ENCODE measurements around the gene TPSB2.
"Not testable (repeated sequence)": the region's sequence is repeated elsewhere in the genome, so short reads cannot be mapped to it uniquely, and the experiment has no call there.

The TPSB2 gene

DNA sequence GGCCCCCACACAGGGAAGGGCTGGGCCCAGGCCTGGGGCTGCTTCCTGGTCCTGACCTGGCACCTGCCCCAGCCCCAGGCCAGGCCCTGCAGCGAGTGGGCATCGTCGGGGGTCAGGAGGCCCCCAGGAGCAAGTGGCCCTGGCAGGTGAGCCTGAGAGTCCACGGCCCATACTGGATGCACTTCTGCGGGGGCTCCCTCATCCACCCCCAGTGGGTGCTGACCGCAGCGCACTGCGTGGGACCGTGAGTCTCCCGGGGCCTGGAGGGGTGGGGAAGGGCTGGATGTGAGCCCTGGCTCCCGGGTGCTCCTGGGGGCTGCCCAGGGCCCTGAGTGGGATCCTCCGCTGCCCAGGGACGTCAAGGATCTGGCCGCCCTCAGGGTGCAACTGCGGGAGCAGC lies 11.1 kb upstream of the TPSB2 start:
- WGBS: 66% methylated on average over 4 of the region's 15 CpGs

DNA sequence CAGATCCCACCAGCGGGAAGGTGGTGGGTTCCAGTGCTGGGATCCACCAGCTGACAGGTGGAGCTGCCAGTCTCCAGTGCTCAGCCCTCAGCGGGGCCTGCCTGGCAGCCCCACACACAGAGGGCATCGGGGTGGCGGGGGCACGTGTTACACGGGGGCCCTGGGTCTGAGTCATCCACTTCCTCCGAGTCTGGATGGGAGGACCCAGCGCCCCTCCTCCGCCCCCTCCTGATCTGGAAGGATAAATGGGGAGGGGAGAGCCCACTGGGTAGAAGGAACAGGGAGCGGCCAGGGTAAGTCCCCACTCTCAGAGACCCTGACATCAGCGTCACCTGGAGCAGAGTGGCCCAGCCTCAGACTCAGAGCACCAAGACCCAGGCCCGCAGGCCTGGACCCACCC lies 10.5 kb upstream of the TPSB2 start, which contains the start of gene TPSAB1:
TPSAB1 (plus strand) TSS at position 270 of the 400 bp plus-strand sequence. CDS start 234 bp downstream, outside the sequence.
- peaks cover 3 to 19% of the 10 kb centered on the region in 2 experiments for H3K27me3 ChIP-seq (ENCODE audit: control insufficient read depth in 1 of 2, insufficient read depth in 1 of 2, low read length in 2 of 2)
- H3K9me3 ChIP-seq (ENCODE audit: control insufficient read depth, low read length); H2BK12ac ChIP-seq (ENCODE audit: low read length in 2 of 2); H3K36me3 ChIP-seq (ENCODE audit: control insufficient read depth in 1 of 2, insufficient read depth in 2 of 2, low read depth in 1 of 2, low read length in 2 of 2); H2AFZ ChIP-seq (ENCODE audit: low read depth, low read length); DNase-seq; H3K4me1 ChIP-seq (ENCODE audit: control insufficient read depth, insufficient read depth, low read depth, low read length); H3K4me2 ChIP-seq (ENCODE audit: low read length, poor library complexity, severe bottlenecking); H3K14ac ChIP-seq (ENCODE audit: low read length in 2 of 2); H3K23ac ChIP-seq (ENCODE audit: low read length in 2 of 2); H3K27ac ChIP-seq (ENCODE audit: low read length, poor library complexity, severe bottlenecking); H3K4ac ChIP-seq (ENCODE audit: low read depth in 1 of 2, low read length in 2 of 2); H2BK15ac ChIP-seq (ENCODE audit: low read depth, poor library complexity, severe bottlenecking); H2AK5ac ChIP-seq (ENCODE audit: low read length, severe bottlenecking); H3K79me1 ChIP-seq (replicated peaks; ENCODE audit: low read length, poor library complexity, severe bottlenecking); H2BK120ac ChIP-seq (ENCODE audit: low read depth, low read length); H4K8ac ChIP-seq (ENCODE audit: low read length); H2BK5ac ChIP-seq (ENCODE audit: low read depth, low read length, poor library complexity, severe bottlenecking); H3K4me3 ChIP-seq (ENCODE audit: insufficient read depth in 1 of 2, low read depth in 1 of 2, low read length in 2 of 2); H3K18ac ChIP-seq (ENCODE audit: low read depth in 1 of 2, low read length in 2 of 2); H3K9ac ChIP-seq (ENCODE audit: low read length); H4K91ac ChIP-seq (ENCODE audit: low read length): not testable (repeated sequence)
- no CpG with 5 or more reads among the region's 12 CpGs for WGBS

More for the DNA sequence above, 11.1 kb upstream of the TPSB2 start:
- not testable (repeated sequence) for H2BK12ac ChIP-seq (ENCODE audit: low read length in 2 of 2); H2AK5ac ChIP-seq (ENCODE audit: low read length, severe bottlenecking); H3K4me3 ChIP-seq (ENCODE audit: insufficient read depth in 1 of 2, low read depth in 1 of 2, low read length in 2 of 2); H4K8ac ChIP-seq (ENCODE audit: low read length); H2BK120ac ChIP-seq (ENCODE audit: low read depth, low read length); H2BK15ac ChIP-seq (ENCODE audit: low read depth, poor library complexity, severe bottlenecking); H3K4me1 ChIP-seq (ENCODE audit: control insufficient read depth, insufficient read depth, low read depth, low read length); H3K36me3 ChIP-seq (ENCODE audit: control insufficient read depth in 1 of 2, insufficient read depth in 2 of 2, low read depth in 1 of 2, low read length in 2 of 2); H3K4me2 ChIP-seq (ENCODE audit: low read length, poor library complexity, severe bottlenecking); DNase-seq; H3K9ac ChIP-seq (ENCODE audit: low read length); H3K27ac ChIP-seq (ENCODE audit: low read length, poor library complexity, severe bottlenecking); H2BK5ac ChIP-seq (ENCODE audit: low read depth, low read length, poor library complexity, severe bottlenecking); H3K9me3 ChIP-seq (ENCODE audit: control insufficient read depth, low read length); H3K14ac ChIP-seq (ENCODE audit: low read length in 2 of 2); H3K4ac ChIP-seq (ENCODE audit: low read depth in 1 of 2, low read length in 2 of 2); H2AFZ ChIP-seq (ENCODE audit: low read depth, low read length); H3K18ac ChIP-seq (ENCODE audit: low read depth in 1 of 2, low read length in 2 of 2); H4K91ac ChIP-seq (ENCODE audit: low read length); H3K23ac ChIP-seq (ENCODE audit: low read length in 2 of 2); H3K79me1 ChIP-seq (replicated peaks; ENCODE audit: low read length, poor library complexity, severe bottlenecking)
- peaks cover 6 to 26% of the 10 kb centered on the region in 2 experiments for H3K27me3 ChIP-seq (ENCODE audit: control insufficient read depth in 1 of 2, insufficient read depth in 1 of 2, low read length in 2 of 2)

DNA sequence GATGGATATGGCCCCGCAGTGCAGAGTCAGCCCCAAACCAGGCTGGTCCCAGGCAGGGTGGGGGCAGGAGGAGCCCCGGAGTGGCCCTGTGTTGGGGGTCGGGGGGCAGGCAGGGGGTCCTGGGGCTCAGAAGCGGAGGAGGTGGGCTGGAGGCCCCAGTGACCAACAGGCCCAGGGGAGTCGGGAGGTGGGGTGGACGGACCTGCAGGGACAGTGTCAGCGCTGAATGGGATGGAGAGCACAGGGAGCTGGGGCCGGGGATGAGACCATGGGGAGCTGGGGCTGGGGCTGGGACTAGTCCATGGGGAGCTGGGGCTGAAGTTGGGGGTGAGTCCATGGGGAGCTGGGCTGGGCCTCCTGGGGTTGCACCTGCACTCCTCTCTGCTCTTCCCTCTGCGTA lies 9.6 kb upstream of the TPSB2 start:
- H3K27me3 ChIP-seq (ENCODE audit: control insufficient read depth in 1 of 2, insufficient read depth in 1 of 2, low read length in 2 of 2): peaks cover 0 to 11% of the 10 kb centered on the region in 2 experiments
- H3K79me1 ChIP-seq (replicated peaks; ENCODE audit: low read length, poor library complexity, severe bottlenecking); H3K4me3 ChIP-seq (ENCODE audit: insufficient read depth in 1 of 2, low read depth in 1 of 2, low read length in 2 of 2); H3K9me3 ChIP-seq (ENCODE audit: control insufficient read depth, low read length); H2BK12ac ChIP-seq (ENCODE audit: low read length in 2 of 2); H4K8ac ChIP-seq (ENCODE audit: low read length); H2BK120ac ChIP-seq (ENCODE audit: low read depth, low read length); H3K14ac ChIP-seq (ENCODE audit: low read length in 2 of 2); H3K9ac ChIP-seq (ENCODE audit: low read length); H4K91ac ChIP-seq (ENCODE audit: low read length); H3K4ac ChIP-seq (ENCODE audit: low read depth in 1 of 2, low read length in 2 of 2); H3K27ac ChIP-seq (ENCODE audit: low read length, poor library complexity, severe bottlenecking); H3K18ac ChIP-seq (ENCODE audit: low read depth in 1 of 2, low read length in 2 of 2); DNase-seq; H3K4me2 ChIP-seq (ENCODE audit: low read length, poor library complexity, severe bottlenecking); H2AFZ ChIP-seq (ENCODE audit: low read depth, low read length); H2AK5ac ChIP-seq (ENCODE audit: low read length, severe bottlenecking); H2BK15ac ChIP-seq (ENCODE audit: low read depth, poor library complexity, severe bottlenecking); H3K4me1 ChIP-seq (ENCODE audit: control insufficient read depth, insufficient read depth, low read depth, low read length); H3K23ac ChIP-seq (ENCODE audit: low read length in 2 of 2); H3K36me3 ChIP-seq (ENCODE audit: control insufficient read depth in 1 of 2, insufficient read depth in 2 of 2, low read depth in 1 of 2, low read length in 2 of 2); H2BK5ac ChIP-seq (ENCODE audit: low read depth, low read length, poor library complexity, severe bottlenecking): not testable (repeated sequence)
- WGBS: 79% methylated on average over 5 of the region's 9 CpGs

DNA sequence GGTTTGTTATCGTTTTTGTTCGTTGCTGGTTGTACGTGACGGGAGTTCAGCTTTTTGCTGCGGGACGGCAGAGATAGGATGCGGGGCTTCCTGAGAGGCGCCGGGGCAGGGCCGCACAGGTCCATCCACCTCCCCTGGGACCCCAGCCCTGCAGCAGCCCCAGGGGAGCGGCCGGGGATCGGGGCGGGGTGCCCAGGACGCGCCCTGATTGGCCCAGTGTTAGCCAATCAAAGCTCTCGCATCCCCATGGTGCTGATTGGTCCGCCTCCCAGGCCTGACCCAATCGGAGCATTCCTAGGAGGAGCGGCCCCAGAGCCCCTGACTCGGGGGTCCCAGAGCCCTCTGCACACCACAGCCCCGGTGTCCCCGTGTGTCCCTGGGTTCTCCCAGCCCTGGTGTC lies 8.9 kb upstream of the TPSB2 start:
- H3K27ac ChIP-seq (ENCODE audit: low read length, poor library complexity, severe bottlenecking); H2AFZ ChIP-seq (ENCODE audit: low read depth, low read length); H2AK5ac ChIP-seq (ENCODE audit: low read length, severe bottlenecking); H3K4ac ChIP-seq (ENCODE audit: low read depth in 1 of 2, low read length in 2 of 2); H2BK15ac ChIP-seq (ENCODE audit: low read depth, poor library complexity, severe bottlenecking); DNase-seq; H2BK5ac ChIP-seq (ENCODE audit: low read depth, low read length, poor library complexity, severe bottlenecking); H3K27me3 ChIP-seq (ENCODE audit: control insufficient read depth in 1 of 2, insufficient read depth in 1 of 2, low read length in 2 of 2); H3K9me3 ChIP-seq (ENCODE audit: control insufficient read depth, low read length); H3K36me3 ChIP-seq (ENCODE audit: control insufficient read depth in 1 of 2, insufficient read depth in 2 of 2, low read depth in 1 of 2, low read length in 2 of 2); H3K9ac ChIP-seq (ENCODE audit: low read length); H3K79me1 ChIP-seq (replicated peaks; ENCODE audit: low read length, poor library complexity, severe bottlenecking); H3K4me3 ChIP-seq (ENCODE audit: insufficient read depth in 1 of 2, low read depth in 1 of 2, low read length in 2 of 2); H4K91ac ChIP-seq (ENCODE audit: low read length); H2BK12ac ChIP-seq (ENCODE audit: low read length in 2 of 2); H3K4me1 ChIP-seq (ENCODE audit: control insufficient read depth, insufficient read depth, low read depth, low read length); H3K4me2 ChIP-seq (ENCODE audit: low read length, poor library complexity, severe bottlenecking); H3K14ac ChIP-seq (ENCODE audit: low read length in 2 of 2); H4K8ac ChIP-seq (ENCODE audit: low read length); H2BK120ac ChIP-seq (ENCODE audit: low read depth, low read length); H3K23ac ChIP-seq (ENCODE audit: low read length in 2 of 2); H3K18ac ChIP-seq (ENCODE audit: low read depth in 1 of 2, low read length in 2 of 2): not testable (repeated sequence)
- 83% methylated on average over 7 of the region's 23 CpGs for WGBS

All from mesenchymal stem cell (in vitro differentiated cells and primary cell).